Measurements from ENCODE around the gene BRIX1. TPM values are rescaled to one million over a fixed set of nuclear protein-coding genes. Genes with fewer than 3 reads are reported as not detected.
A peak's percentile ranks its signal among the peaks of the same experiment; 100 is the strongest.

The BRIX1 gene
- total and polyA plus RNA-seq, 3 donors from 2014 or later, result 18.4 to 25.0 (median 23.2) TPM

- TF ChIP-seq POLR2A (IDR thresholded peaks at IDR 0.05) (no peak), CTCF (IDR thresholded peaks at IDR 0.05) (no peak)
- H3K9me3 ChIP-seq, result no peaks in the 10 kb centered on the region
- intact Hi-C loops (cut with DNase I; ENCODE audit: low total_unique reads), result loop anchor here (5.0 kb wide), 1 partner anchor 410 kb away; no protein-coding TSS in a partner anchor
Observed at GRCh38 chr5:34897646-34898045, 17.9 kb upstream of the BRIX1 start.

GRCh38 chr5:34898258-34898895, 17.1 kb upstream of the BRIX1 start:
- WGBS, 2 donors, result 17 to 29% methylated on average over 3 of the region's 3 CpGs

More at GRCh38 chr5:34897646-34898045, 17.9 kb upstream of the BRIX1 start:
- no peak overlapping the region for H3K4me3 ChIP-seq
- DNase-seq, result no peak
- H3K4me1 ChIP-seq, result no peaks in the 10 kb centered on the region
- H3K27ac ChIP-seq, result no peak overlapping the region
- no peaks in the 10 kb centered on the region for H3K27me3 ChIP-seq
- no peaks in the 10 kb centered on the region for H3K36me3 ChIP-seq (ENCODE audit: low read depth, missing control alignments)

GRCh38 chr5:34899066-34899465, 16.4 kb upstream of the BRIX1 start:
- H3K4me3 ChIP-seq, result no peak overlapping the region
- 85 to 93% methylated on average over 2 of the region's 2 CpGs for WGBS, 2 donors
- no peak for TF ChIP-seq POLR2A (IDR thresholded peaks at IDR 0.05)
- no peak overlapping the region for H3K27ac ChIP-seq
- H3K9me3 ChIP-seq, result no peaks in the 10 kb centered on the region
- no peak for DNase-seq
- H3K27me3 ChIP-seq, result no peaks in the 10 kb centered on the region
- H3K36me3 ChIP-seq (ENCODE audit: low read depth, missing control alignments), result no peaks in the 10 kb centered on the region
- intact Hi-C loops (cut with DNase I; ENCODE audit: low total_unique reads), result loop anchor here (5.0 kb wide), 1 partner anchor 412 kb away; no protein-coding TSS in a partner anchor
- no peaks in the 10 kb centered on the region for H3K4me1 ChIP-seq

More at GRCh38 chr5:34898258-34898895, 17.1 kb upstream of the BRIX1 start:
- peak; percentile 85 for DNase-seq
- no peak overlapping the region for H3K27ac ChIP-seq
- no peak overlapping the region for H3K4me3 ChIP-seq
- no peaks in the 10 kb centered on the region for H3K4me1 ChIP-seq
- TF ChIP-seq POLR2A (IDR thresholded peaks at IDR 0.05) (no peak), CTCF (IDR thresholded peaks at IDR 0.05) (peak; percentile 79 to 83 (median 82))
- H3K9me3 ChIP-seq, result no peaks in the 10 kb centered on the region
- intact Hi-C loops (cut with DNase I; ENCODE audit: low total_unique reads), result loop anchor here (5.0 kb wide), 1 partner anchor 411 kb away; no protein-coding TSS in a partner anchor
- H3K36me3 ChIP-seq (ENCODE audit: low read depth, missing control alignments), result no peaks in the 10 kb centered on the region
- no peaks in the 10 kb centered on the region for H3K27me3 ChIP-seq

- no peak for TF ChIP-seq POLR2A (IDR thresholded peaks at IDR 0.05)
- no peak for TF ChIP-seq CTCF (IDR thresholded peaks at IDR 0.05)
- 92 to 93% methylated on average over 6 of the region's 6 CpGs for WGBS, 2 donors
- H3K4me1 ChIP-seq, result no peaks in the 10 kb centered on the region
- intact Hi-C loops (cut with DNase I; ENCODE audit: low total_unique reads), result loop anchor here (5.0 kb wide), 1 partner anchor 423 kb away; no protein-coding TSS in a partner anchor
- H3K36me3 ChIP-seq (ENCODE audit: low read depth, missing control alignments), result no peaks in the 10 kb centered on the region
- no peak overlapping the region for H3K4me3 ChIP-seq
- no peak overlapping the region for H3K27ac ChIP-seq
- no peaks in the 10 kb centered on the region for H3K9me3 ChIP-seq
- no peak for DNase-seq
- no peaks in the 10 kb centered on the region for H3K27me3 ChIP-seq
Observed at GRCh38 chr5:34900652-34901051, 14.9 kb upstream of the BRIX1 start.

GRCh38 chr5:34903260-34903659, 12.3 kb upstream of the BRIX1 start:
- 80 to 90% methylated on average over 1 of the region's 1 CpG for WGBS, 2 donors
- Histone ChIP-seq H3K36me3 (ENCODE audit: low read depth, missing control alignments) (no peaks in the 10 kb centered on the region), H3K4me3 (no peak overlapping the region), H3K27me3 (no peaks in the 10 kb centered on the region), H3K9me3 (no peaks in the 10 kb centered on the region), H3K4me1 (peaks cover under 1% of the 10 kb centered on the region), H3K27ac (no peak overlapping the region)
- DNase-seq, result no peak
- TF ChIP-seq POLR2A (IDR thresholded peaks at IDR 0.05), result no peak
- no peak for TF ChIP-seq CTCF (IDR thresholded peaks at IDR 0.05)
- intact Hi-C loops (cut with DNase I; ENCODE audit: low total_unique reads), result loop anchor here (5.0 kb wide), 1 partner anchor 426 kb away; no protein-coding TSS in a partner anchor

Measured in testis (tissue), 3 donors.